ENCODE results near the gene FGFR3. TPM values are rescaled to one million over a fixed set of nuclear protein-coding genes. Genes with fewer than 3 reads are reported as not detected.

Gene FGFR3
- total RNA-seq, 1 donor from 2014 or later, result 66.2 TPM

- DNase-seq (ENCODE audit: low spot score), result no peak
These were observed 22.8 kb upstream of the FGFR3 start for GRCh38 chr4:1770245-1770644.

GRCh38 chr4:1770791-1771231, 22.3 kb upstream of the FGFR3 start:
- no peak for DNase-seq (ENCODE audit: low spot score)

- peak; percentile 70 for DNase-seq (ENCODE audit: low spot score)
These were observed 21.4 kb upstream of the FGFR3 start for GRCh38 chr4:1771555-1772305.

GRCh38 chr4:1772853-1773538, 20.1 kb upstream of the FGFR3 start:
- DNase-seq (ENCODE audit: low spot score), result peak; percentile 65

- DNase-seq (ENCODE audit: low spot score), result no peak
These were observed 19.3 kb upstream of the FGFR3 start for GRCh38 chr4:1773754-1774153.

- no peak for DNase-seq (ENCODE audit: low spot score)
These were observed 17.2 kb upstream of the FGFR3 start for GRCh38 chr4:1775731-1776500.

- DNase-seq (ENCODE audit: low spot score), result no peak
These were observed 16.5 kb upstream of the FGFR3 start for GRCh38 chr4:1776521-1777161.

- DNase-seq (ENCODE audit: low spot score), result peak; percentile 77
These were observed 15.1 kb upstream of the FGFR3 start for GRCh38 chr4:1777822-1778641.

- DNase-seq (ENCODE audit: low spot score), result no peak
These were observed 14.3 kb upstream of the FGFR3 start for GRCh38 chr4:1778642-1779392.

- no peak for DNase-seq (ENCODE audit: low spot score)
These were observed 13.3 kb upstream of the FGFR3 start for GRCh38 chr4:1779588-1780382.

GRCh38 chr4:1780435-1780834, 12.7 kb upstream of the FGFR3 start:
- DNase-seq (ENCODE audit: low spot score), result no peak

- peak; percentile 75 for DNase-seq (ENCODE audit: low spot score)
These were observed 10.1 kb upstream of the FGFR3 start for GRCh38 chr4:1783015-1783414.

GRCh38 chr4:1783970-1784369, 9.1 kb upstream of the FGFR3 start:
- no peak for DNase-seq (ENCODE audit: low spot score)

- DNase-seq (ENCODE audit: low spot score), result no peak
These were observed 8.7 kb upstream of the FGFR3 start for GRCh38 chr4:1784395-1784788.

- peak; percentile 87 for DNase-seq (ENCODE audit: low spot score)
These were observed 8.1 kb upstream of the FGFR3 start for GRCh38 chr4:1784789-1785591.

- DNase-seq (ENCODE audit: low spot score), result no peak
These were observed 7.5 kb upstream of the FGFR3 start for GRCh38 chr4:1785592-1785991.

- DNase-seq (ENCODE audit: low spot score), result no peak
These were observed 6.3 kb upstream of the FGFR3 start for GRCh38 chr4:1786544-1787362.
